LNCaP clone FGC (cell line): ENCODE measurements around the gene SNN.
A peak's percentile ranks its signal among the peaks of the same experiment; 100 is the strongest.

Experiments used
- DNase-seq: peaks from one replicate; pipeline ENCODE4 v3.0.0-alpha.2; 2011; ENCODE audit warnings: low read depth
- H3K4me3 ChIP-seq: 2 replicates; pipeline ENCODE4 v1.5.1; 2011; ENCODE audit warnings: mild to moderate bottlenecking, low read depth, low read length, control low read depth
- CTCF ChIP-seq: IDR thresholded peaks from 2 replicates; pipeline ENCODE4 v1.5.1; 2012; ENCODE audit warnings: mild to moderate bottlenecking; ENCODE audit not compliant: control insufficient read depth, insufficient read depth; ENCODE audit errors: extremely low read depth

Gene SNN

GRCh38 chr16:11640987-11641817, 27.1 kb upstream of the SNN start:
- no peak overlapping the region for H3K4me3 ChIP-seq
- no peak for DNase-seq
- peak; percentile 68 for TF ChIP-seq CTCF

DNA sequence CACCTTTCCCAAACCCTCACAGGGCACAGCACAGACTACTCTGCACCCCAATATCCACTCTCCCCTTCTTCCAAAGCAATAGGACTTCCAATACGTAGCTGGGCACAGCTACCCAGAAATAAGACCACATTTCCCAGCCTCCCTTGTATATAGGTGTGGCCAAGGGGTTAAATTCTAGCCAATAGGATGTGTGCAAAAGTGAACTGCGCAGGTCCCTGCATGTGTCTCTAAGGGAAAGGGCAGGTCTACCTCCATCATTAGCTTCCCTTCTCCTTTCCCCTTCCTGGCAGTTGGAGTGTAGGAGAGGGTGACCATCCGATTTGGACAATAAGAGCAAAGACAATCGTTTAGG, 25.5 kb upstream of the SNN start:
- no peak overlapping the region for H3K4me3 ChIP-seq
- no peak for DNase-seq
- TF ChIP-seq CTCF, result no peak

DNA sequence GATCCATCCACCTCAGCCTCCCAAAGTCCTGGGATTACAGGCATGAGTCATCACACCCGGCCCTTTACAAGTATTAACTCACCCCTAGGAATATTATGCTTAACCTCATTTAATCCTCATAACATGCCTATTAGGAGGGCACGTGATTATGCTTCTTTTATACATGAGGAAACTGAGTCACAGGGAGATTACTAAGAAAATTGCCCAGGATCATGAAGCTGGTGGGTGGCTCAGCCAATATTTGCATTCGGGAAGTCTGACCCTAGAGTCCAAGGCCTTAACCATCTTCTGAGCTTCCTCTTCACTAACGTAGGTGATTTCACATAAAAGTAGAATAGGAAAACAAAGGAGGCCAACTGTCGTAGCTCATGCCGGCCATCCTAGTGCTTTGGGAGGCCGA, 19.0 kb upstream of the SNN start:
- no peak for TF ChIP-seq CTCF
- no peak overlapping the region for H3K4me3 ChIP-seq
- DNase-seq, result no peak

- no peak for TF ChIP-seq CTCF
- H3K4me3 ChIP-seq, result no peak overlapping the region
- no peak for DNase-seq
Measured at GRCh38 chr16:11650641-11651591, 17.3 kb upstream of the SNN start.

DNA sequence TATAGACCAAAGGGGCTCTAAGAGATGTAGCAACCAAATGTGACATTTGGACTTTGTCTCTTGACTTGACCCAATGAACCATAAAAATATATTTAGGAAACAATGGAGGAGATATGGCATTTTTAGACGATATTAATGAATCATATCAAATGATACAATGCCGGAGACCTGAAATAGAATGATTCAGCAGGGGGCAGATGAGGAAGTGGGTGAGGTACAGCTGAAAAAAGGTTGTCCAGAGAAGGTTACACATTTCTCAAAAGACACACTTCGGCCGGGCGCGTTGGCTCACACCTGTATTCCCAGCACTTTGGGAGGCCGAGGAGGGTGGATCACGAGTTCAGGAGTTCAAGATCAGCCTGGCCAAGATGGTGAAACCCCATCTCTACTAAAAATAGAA, 16.5 kb upstream of the SNN start:
- DNase-seq, result no peak
- H3K4me3 ChIP-seq, result no peak overlapping the region
- TF ChIP-seq CTCF, result no peak

- DNase-seq, result no peak
- no peak overlapping the region for H3K4me3 ChIP-seq
- no peak for TF ChIP-seq CTCF
Measured at GRCh38 chr16:11655655-11656054, 12.6 kb upstream of the SNN start.

GRCh38 chr16:11657556-11657955, 10.7 kb upstream of the SNN start:
- H3K4me3 ChIP-seq, result no peak overlapping the region
- DNase-seq, result no peak
- no peak for TF ChIP-seq CTCF
